DOHH2 (cell line): Measurements from ENCODE around the gene ATXN7.

Source experiments
- CTCF ChIP-seq: fragments of 200-600 bp; sonication (generic); IDR thresholded peaks from one replicate; pipeline ENCODE4 v1.5.1; 2014; ENCODE audit warnings: antibody characterized with exemption, mild to moderate bottlenecking, low read depth, low read length; ENCODE audit not compliant: poor library complexity, severe bottlenecking
- EZH2phosphoT487 ChIP-seq: fragments of 200-600 bp; sonication (generic); IDR thresholded peaks from 2 replicates; pipeline ENCODE4 v1.6.1; 2017; ENCODE audit warnings: borderline replicate concordance, mild to moderate bottlenecking, antibody characterized with exemption, low read length, moderate library complexity, mixed read lengths

- no peak for TF ChIP-seq CTCF
- TF ChIP-seq EZH2phosphoT487 = no peak
Observed at GRCh38 chr3:63951492-63952247, 88.0 kb downstream of the ATXN7 start.
